Chondrocyte (in vitro differentiated cells): ENCODE measurements around the gene HES5. TPM values are rescaled to one million over a fixed set of nuclear protein-coding genes. Genes with fewer than 3 reads are reported as not detected.

ENCODE experiments used
- DNase-seq: peaks from one replicate; pipeline ENCODE4 v3.0.0; 2021; ENCODE audit warnings: mixed read lengths, low spot score
- H3K27ac Mint-ChIP-seq: one replicate; pipeline ENCODE4 v1.8.0; 2021; ENCODE audit warnings: mild to moderate bottlenecking, moderate library complexity, mixed read lengths; ENCODE audit not compliant: unreplicated experiment
- H3K27me3 Mint-ChIP-seq: 2 replicates; pipeline ENCODE4 v1.8.0; 2021; ENCODE audit warnings: low read depth, mixed read lengths
- H3K36me3 Mint-ChIP-seq: 2 replicates; pipeline ENCODE4 v1.8.0; 2021; ENCODE audit warnings: low read depth, mixed read lengths
- H3K4me1 Mint-ChIP-seq: 2 replicates; pipeline ENCODE4 v1.8.0; 2021; ENCODE audit warnings: low read depth, mild to moderate bottlenecking, mixed read lengths
- H3K4me3 Mint-ChIP-seq: one replicate; pipeline ENCODE4 v1.8.0; 2021; ENCODE audit warnings: mild to moderate bottlenecking, moderate library complexity, mixed read lengths; ENCODE audit not compliant: unreplicated experiment
- H3K9me3 Mint-ChIP-seq: 2 replicates; pipeline ENCODE4 v1.8.0; 2021; ENCODE audit warnings: low read depth, mixed read lengths
- CTCF ChIP-seq: fragments of 200-600 bp; sonication (generic); IDR thresholded peaks from 2 replicates; pipeline ENCODE4 v1.5.0; 2021; ENCODE audit warnings: antibody characterized with exemption, mild to moderate bottlenecking, moderate library complexity
- total RNA-seq: library from RNA; stranded (reverse); gene quantifications from 3 replicates; pipeline ENCODE4 v1.2.1, GENCODE V29; 2021

Gene HES5
- total RNA-seq, 1 donor from 2014 or later, result not detected

- Mint-ChIP-seq H3K36me3 (peaks cover 8% of the 10 kb centered on the region), H3K27ac (no peak overlapping the region), H3K4me3 (no peak overlapping the region), H3K27me3 (no peaks in the 10 kb centered on the region), H3K4me1 (no peaks in the 10 kb centered on the region), H3K9me3 (peaks cover 15% of the 10 kb centered on the region)
- no peak for DNase-seq
- TF ChIP-seq CTCF, result no peak
These were observed 41.4 kb downstream of the HES5 start for GRCh38 chr1:2488688-2489087.

GRCh38 chr1:2486558-2486957 lies 43.5 kb downstream of the HES5 start:
- H3K27ac Mint-ChIP-seq, result no peak overlapping the region
- peaks cover 8% of the 10 kb centered on the region for H3K36me3 Mint-ChIP-seq
- H3K4me3 Mint-ChIP-seq, result no peak overlapping the region
- H3K27me3 Mint-ChIP-seq, result no peaks in the 10 kb centered on the region
- H3K4me1 Mint-ChIP-seq, result no peaks in the 10 kb centered on the region
- DNase-seq, result no peak
- TF ChIP-seq CTCF, result no peak
- peaks cover 15% of the 10 kb centered on the region for H3K9me3 Mint-ChIP-seq

GRCh38 chr1:2486041-2486440 lies 44.0 kb downstream of the HES5 start:
- no peak overlapping the region for H3K4me3 Mint-ChIP-seq
- DNase-seq, result no peak
- H3K36me3 Mint-ChIP-seq, result peaks cover 8% of the 10 kb centered on the region
- H3K27ac Mint-ChIP-seq, result no peak overlapping the region
- TF ChIP-seq CTCF, result no peak
- no peaks in the 10 kb centered on the region for H3K4me1 Mint-ChIP-seq
- H3K9me3 Mint-ChIP-seq, result peaks cover 15% of the 10 kb centered on the region
- H3K27me3 Mint-ChIP-seq, result no peaks in the 10 kb centered on the region

- no peak for DNase-seq
- Mint-ChIP-seq H3K4me1 (no peaks in the 10 kb centered on the region), H3K36me3 (peaks cover 6% of the 10 kb centered on the region), H3K27ac (no peak overlapping the region), H3K27me3 (no peaks in the 10 kb centered on the region), H3K9me3 (peaks cover 13% of the 10 kb centered on the region), H3K4me3 (no peak overlapping the region)
- no peak for TF ChIP-seq CTCF
These were observed 46.1 kb downstream of the HES5 start for GRCh38 chr1:2483970-2484369.

GRCh38 chr1:2483026-2483425 lies 47.0 kb downstream of the HES5 start:
- Mint-ChIP-seq H3K27me3 (no peaks in the 10 kb centered on the region), H3K9me3 (peaks cover 5% of the 10 kb centered on the region), H3K27ac (no peak overlapping the region), H3K4me3 (no peak overlapping the region), H3K4me1 (no peaks in the 10 kb centered on the region), H3K36me3 (peaks cover 2% of the 10 kb centered on the region)
- no peak for TF ChIP-seq CTCF
- DNase-seq, result no peak
